Bone marrow (tissue), 2 donors: ENCODE results near the gene SLC9A8.
A peak's percentile ranks its signal among the peaks of the same experiment; 100 is the strongest.
"Not testable (repeated sequence)": the region's sequence is repeated elsewhere in the genome, so short reads cannot be mapped to it uniquely, and the experiment has no call there.

ENCODE experiments used
- DNase-seq, 2 donors: peaks; one replicate each; lab custom pipeline; 2025; lab: John Stamatoyannopoulos, UW

The SLC9A8 gene, protein sequence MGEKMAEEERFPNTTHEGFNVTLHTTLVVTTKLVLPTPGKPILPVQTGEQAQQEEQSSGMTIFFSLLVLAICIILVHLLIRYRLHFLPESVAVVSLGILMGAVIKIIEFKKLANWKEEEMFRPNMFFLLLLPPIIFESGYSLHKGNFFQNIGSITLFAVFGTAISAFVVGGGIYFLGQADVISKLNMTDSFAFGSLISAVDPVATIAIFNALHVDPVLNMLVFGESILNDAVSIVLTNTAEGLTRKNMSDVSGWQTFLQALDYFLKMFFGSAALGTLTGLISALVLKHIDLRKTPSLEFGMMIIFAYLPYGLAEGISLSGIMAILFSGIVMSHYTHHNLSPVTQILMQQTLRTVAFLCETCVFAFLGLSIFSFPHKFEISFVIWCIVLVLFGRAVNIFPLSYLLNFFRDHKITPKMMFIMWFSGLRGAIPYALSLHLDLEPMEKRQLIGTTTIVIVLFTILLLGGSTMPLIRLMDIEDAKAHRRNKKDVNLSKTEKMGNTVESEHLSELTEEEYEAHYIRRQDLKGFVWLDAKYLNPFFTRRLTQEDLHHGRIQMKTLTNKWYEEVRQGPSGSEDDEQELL

DNA sequence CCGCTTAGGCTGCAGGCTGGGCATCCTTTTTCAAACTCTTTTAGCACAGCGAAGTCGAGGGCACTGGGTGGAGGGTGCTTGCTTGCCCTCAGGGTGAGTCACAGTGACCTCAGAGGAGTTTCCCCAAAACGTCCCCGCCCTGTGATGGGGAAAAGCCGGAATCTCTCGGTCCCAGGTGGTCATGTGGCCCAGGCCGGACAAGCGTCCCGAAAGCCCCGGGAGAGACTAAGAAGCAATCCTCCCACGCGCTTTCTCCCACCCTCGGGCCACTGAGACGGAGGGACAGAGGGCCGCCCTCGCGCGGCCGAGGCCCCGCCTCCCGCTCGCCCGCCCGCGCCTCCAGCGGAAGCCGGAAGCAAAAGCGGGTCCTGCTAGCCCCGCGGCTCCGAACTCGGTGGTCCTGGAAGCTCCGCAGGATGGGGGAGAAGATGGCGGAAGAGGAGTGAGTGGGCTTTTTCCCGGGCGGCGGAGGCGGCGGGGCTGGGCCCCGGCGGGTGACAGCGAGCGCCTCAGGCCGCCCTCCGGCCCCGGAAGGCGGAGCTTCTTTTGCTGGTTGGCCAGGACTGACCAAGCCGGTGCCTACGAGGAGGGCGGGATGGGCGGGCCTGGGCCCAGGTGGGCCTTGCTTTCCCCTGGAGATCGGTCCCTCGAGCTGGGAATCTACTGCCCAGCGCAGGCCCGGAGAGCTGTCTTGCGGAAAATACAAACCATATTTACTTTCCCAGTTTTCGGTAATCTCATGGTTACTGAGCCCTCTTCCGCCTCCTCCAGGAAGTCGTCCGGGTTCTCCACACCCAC lies at the start of gene SLC9A8:
Gene SLC9A8 (plus strand): TSS at position 322 of the 798 bp plus-strand sequence. CDS start 95 bp downstream, at position 417.
- DNase-seq: peak; percentile 86 to 98

DNA sequence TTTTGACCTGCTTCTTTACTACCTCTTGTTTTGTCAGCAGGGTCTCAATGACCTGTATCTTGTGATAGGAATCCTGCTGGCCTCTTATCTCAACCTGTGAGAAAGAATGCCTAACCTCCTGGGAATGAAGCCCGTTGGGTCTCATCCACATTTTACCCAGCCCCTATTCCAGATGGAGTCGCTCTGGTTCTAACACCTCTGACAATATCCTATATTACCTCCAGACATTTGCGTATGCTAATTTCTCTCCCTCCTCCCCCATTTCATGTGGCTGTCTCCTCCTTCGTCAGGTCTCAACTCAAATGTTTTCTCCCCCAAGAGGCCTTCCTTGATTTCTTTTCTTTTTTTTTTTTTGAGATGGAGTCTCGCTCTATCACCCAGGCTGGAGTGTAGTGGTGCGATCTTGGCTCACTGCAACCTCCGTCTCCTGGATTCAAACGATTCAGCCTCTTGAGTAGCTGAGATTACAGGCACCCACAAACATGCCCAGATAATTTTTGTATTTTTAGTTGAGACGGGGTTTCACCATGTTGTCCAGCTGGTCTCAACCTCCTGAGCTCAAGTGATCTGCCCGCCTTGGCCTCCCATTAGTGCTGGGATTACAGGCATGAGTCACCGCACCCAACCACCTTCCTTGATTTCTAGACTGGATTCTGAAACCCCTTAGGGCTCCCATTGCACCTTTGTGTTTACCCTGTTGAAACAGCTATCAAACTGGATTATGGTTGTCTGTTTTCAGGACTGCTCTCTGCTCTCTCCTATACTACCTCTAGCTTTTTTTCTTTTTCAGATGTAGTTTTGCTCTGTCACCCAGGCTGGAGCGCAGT lies 49.5 kb upstream of the SLC9A8 start:
- DNase-seq: no peak

DNA sequence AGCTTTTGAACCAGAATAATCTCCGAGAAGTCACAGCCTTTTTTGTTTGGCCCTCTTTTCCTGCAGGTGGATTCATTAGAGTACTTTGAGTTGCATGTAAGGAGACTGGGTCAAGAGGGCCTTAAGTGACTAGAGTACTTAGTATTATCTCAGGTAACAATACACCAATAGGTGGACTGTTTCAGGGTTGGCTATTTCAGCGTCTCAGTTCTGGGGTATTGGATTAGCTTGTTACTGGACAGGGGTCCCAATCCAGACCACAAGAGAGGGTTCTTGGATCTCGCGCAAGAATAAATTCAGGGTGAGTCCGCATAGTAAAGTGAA lies 47.3 kb upstream of the SLC9A8 start:
- no peak for DNase-seq

DNA sequence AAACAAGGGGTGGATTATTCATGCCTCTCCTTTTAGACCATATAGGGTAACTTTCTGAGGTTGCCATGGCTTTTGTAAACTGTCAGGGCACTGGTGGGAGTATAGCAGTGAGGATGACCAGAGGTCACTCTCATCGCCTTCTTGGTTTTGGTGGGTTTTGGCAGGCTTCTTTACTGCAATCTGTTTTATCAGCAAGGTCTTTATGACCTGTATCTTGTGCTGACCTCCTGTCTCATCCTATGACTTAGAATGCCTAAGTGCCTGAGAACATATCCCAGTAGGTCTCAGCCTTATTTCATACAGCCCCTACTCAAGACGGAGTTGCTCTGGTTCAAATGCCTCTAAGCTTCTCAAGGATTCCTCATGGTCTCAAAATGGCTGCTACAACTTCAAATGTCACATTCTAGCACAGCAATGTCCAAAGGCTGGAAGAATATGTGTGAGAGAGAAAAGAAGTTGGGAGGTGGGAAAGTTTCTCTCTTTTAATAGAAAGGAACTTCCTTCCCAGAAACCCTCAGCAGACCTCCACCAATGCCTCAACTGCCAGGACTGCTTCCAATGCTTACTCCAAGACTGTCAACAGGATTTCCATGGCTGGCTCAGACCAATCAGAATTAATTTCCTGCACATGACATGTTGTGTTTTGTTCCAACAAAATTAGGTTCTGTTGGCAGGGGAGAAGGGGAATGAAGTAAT lies 46.6 kb upstream of the SLC9A8 start:
- DNase-seq: no peak

DNA sequence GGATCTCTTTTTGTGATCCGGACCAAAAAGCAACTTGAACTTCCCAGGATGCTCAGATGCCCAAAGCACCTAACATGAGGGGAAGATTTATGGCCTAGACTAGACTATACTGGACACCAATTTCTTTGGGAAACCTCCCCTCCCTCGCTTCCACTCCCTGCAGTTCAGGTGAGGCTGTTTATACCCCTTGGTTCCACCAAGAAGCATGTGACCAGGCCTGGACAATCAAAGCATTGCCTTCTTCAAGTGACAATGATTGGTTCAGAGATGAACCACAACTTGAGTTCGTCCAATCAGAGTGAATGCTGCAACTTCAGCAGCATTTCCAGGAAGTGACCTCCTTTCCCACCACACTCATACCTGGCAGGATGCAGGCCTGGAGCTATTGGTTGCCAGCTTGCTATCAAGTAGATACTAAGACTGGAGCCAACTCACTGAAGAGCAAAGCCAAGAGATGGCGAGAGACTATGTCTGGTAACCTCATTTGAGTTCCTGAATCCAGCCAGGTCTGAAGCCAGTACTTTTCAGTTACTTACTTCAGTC lies 45.6 kb upstream of the SLC9A8 start:
- DNase-seq: no peak

DNA sequence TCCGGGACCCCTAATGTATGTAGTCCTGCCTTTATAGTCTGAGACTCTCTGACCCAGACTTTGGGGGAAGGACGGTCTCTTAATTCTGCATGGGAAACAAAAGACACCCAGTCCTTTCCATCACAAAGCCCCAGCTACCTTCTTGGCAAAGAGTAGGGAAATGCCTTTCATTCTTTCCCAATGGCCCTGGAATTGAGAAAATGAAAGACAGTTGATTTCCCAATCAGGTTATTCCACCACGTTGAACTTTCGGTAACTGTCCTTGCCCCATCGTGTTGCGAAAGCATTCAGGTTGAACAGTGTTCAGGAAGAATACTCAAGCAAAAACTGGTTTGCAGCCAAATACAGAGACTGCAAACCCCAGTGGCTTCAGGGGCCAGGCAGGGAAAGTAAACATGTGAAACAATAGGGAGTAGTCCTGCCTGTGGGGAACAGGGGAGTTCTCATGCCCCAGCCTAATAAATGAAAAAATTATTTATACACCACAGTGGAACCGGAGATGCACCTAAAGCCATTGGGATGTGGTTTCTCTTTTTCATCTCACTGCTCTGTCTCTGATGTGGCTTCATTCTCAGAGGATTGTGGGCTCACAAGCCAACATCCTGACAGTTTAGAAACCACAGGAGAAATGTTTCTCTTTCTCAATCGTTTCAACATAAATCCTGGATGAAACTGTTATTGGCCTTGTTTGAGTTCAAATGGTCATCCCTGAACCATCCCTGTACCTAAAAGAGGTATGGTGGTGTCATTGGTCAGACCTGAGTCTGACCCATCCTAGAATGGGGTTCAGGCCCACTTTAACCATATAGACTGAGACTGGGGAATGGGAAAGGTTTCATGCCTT lies 44.2 kb upstream of the SLC9A8 start:
- peak in 1 of 2 donors; percentile 11 for DNase-seq

DNA sequence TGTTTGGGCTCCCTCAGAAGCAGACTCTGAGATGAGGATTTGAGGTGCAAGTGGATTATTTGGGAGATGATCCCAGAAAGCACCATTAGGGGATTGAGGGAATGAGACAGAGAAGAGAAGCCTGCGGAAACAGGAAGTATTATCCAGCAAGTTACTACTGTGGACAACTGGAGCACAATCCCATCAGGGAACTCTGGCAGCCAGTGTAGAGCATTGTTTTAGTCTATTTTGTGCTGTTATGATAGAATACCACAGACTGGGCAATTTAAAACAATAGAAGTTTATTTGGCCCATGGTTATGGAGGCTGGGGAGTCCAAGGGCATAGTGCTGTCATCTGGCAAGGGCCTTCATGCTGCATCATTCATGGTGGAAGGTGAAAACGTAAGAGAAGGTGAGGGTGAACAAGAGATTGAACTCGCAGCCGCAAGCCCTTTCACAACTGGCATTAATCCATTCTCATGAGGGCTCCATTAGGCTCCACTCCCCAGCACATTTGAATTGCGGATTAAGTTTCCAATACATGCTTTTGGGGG lies 43.5 kb upstream of the SLC9A8 start:
- DNase-seq: no peak

DNA sequence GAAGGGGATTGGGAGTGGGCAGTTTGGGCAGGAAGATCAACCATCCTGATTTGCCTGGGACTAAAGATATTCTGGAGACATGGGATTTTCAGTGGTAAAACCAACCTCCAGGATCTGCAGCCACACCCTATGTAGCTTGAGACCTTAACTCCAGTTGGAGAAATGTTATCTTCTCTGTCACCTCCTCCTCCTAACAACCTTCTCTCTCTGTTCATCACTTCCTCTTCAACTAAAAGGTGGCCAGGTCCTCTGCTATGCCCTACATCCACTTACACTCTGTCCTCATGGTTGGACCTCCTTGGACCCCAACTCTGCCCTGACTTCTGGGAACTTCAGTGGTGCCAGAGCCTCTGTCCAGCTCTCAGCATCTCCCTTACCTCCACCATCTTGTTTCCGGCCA lies 42.0 kb upstream of the SLC9A8 start:
- DNase-seq: no peak

DNA sequence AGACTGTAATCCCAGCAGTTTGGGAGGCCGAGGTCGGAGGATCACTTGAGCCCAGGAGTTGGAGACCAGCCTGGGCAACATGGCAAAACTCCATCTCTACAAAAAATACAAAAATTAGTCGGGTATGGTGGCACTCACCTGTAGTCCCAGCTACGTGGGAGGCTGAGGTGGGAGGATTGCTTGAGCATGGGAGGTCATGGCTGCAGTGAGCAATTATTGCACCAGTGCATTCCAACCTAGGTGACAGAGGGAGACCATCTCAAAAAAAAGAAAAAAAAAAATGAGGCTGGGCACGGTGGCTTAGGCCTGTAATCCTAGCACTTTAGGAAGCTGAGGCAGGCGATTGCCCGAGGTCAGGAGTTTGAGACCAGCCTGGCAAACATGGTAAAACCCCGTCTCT lies 38.4 kb upstream of the SLC9A8 start:
- not testable (repeated sequence) for DNase-seq

DNA sequence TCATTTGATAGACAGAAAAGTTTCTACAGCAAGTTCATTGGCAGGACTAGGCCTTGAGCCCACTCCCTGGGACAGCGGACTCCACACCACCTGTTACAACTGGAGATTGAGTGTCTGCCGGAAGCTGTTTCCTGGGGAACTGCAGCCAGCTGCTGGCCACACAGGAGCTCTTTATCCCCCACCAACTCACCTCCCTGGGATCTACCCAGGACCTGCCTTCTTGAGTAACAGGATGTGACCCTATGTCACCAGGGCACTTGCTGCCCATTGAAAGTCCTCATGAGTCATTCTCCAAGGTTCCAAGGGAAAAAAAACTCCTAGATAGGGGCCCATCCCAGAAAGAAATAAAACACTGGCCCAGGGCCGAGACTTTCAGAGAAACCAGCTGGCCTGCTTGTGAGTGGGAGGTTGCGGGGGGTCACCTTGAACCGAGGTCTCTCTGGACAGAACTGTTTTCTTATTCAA lies 37.4 kb upstream of the SLC9A8 start:
- DNase-seq: peak in 1 of 2 donors; percentile 9

DNA sequence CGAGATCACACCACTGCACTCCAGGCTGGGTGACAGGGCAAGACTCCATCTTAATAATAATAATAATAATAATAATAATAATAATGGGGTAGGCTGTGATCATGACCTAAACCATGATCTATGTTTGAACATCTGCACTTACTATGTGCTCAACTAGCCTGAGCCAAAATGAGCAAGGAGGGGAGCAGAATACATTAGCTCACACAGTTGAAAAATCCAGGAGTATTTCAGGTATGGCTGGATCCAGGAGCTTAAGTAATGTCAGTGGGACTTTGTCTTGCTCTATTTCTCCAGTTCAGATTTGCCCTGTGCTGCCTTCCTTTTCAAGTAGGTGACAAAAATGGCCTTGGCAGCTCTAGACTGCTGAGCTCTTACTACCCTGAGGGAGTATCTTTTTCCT lies 32.7 kb upstream of the SLC9A8 start:
- DNase-seq: no peak

DNA sequence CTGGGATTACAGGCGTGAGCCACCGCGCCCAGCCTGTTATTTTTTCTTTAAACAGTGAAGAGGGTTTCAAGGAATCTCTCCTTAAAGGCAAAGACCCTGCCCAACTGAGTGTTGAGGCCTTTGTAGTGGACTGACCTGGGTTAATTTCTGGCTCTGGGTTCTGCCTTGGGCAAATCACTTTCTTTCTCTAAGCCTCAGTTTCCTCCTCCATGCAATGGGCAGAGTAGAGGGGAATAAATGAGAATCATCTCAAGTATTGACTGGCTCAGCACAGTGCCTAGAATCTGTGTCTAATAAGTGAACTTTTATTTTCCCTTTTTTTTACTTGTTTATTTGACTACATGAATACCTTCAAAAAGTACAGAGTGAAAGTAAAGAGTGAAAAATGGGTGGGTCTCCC lies 31.0 kb upstream of the SLC9A8 start:
- no peak for DNase-seq

DNA sequence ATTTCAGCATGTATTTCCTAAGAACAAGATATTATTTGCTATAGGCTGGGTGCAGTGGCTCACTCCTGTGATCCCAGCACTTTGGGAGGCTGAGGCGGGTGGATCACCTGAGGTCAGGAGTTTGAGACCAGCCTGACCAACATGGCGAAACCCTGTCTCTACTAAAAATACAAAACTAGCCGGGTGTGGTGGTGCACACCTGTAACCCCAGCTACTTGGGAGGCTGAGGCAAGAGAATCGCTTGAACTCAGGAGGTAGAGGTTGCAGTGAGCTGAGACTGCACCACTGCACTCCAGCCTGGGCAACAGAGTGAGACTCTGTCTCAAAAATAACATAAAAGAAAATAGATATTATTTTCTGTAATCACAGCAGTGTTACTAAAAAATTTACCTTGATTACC lies 30.2 kb upstream of the SLC9A8 start:
- DNase-seq: not testable (repeated sequence)

DNA sequence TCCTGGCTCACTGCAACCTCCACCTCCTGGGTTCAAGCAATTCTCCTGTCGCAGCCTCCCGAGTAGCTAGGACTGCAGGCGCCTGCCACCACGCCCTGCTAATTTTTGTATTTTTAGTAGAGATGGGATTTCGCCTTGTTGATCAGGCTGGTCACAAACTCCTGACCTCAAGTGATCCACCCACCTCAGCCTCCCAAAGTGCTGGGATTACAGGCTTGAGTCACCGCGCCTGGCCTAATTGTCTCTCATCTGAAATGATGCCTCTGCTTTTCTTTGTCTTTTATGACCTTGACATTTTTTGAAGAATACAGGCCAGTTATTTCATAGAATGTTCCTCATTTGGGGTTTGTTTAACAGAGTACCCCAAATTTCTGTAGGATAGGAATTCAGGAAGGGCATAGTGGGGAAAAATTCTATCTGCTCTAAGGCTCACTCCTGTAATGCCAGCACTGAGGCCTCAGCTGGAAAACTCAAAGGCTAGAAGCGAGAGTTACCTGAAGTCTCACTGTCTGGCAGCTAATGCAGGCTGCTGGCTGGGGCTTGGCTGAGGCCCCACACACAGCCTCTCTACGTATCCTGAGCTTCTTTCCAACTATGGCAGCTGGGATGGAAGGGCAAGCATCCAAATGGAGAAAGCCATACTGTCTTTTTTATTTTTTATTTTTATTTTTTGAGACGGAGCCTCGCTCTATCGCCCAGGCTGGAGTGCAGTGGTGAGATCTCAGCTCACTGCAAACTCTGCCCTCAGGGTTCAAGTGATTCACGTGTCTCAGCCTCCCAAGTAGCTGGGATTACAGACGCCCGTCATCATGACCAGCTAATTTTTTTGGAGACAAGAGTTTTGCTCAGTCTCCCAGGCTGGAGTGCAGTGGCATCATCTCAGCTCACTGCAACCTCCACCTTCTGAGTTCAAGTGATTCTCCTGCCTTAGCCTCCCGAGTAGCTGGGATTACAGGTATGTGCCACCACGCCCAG lies 29.3 kb upstream of the SLC9A8 start:
- DNase-seq: not testable (repeated sequence)

DNA sequence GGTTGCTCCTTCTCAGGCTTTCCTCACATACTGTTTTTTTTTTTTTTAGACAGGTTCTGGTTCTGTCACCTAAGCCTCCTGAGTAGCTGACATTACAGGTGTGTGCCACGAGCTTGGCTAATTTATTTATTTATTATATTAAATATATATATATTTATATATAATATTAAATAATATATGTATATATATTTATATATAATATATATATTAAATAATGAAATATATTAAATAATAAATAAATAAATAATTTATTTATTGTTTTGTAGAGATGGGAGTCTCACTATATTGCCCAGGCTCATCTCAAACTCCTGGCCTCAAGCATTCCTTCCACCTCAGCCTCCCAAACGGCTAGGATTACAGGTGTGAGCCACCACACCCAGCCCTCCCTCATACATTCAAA lies 28.3 kb upstream of the SLC9A8 start:
- DNase-seq: no peak

DNA sequence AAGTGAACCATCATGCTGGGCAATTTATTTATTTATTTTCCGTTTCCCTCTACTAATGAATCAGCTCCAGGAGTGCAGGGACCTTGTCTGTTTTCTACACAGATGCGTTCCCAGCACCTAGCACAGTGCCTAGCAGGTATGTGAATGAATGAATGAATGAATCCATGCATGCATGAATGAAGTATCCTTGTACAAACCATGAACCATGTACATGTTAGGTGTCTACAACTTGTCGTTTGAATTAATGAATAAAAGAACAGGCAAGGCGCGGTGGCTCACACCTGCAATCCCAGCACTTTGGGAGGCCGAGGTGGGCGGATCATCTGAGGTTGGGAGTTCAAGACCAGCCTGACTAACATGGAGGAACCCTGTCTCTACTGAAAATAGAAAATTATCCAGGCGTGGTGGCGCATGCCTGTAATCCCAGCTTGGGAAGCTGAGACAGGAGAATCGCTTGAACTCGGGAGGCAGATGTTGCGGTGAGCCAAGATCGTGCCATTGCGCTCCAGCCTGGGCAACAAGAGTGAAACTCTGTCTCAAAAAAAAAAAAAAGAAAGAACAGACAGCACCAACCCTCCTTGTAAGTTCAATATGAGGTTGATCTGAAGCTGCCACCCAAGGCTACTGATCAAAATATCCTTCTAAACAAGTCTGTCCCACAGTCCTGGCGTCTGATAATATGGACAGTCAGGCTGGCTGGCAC lies 27.3 kb upstream of the SLC9A8 start:
- DNase-seq: no peak

DNA sequence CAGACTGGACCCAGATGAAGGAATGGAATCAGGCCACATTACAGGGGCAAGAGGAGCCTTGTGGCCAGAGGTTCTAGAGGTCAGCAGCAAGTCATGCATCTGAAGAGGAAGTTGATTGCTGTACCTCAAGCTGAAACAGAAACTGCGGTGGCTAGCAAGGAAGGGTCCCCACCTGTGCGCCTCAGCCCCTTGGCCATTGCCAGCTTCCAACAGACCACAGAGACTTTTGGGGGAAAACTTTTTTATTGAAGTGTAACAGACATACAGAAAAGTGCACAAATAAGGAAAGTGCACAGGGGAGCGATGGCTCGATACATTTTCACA lies 26.8 kb upstream of the SLC9A8 start:
- DNase-seq: peak in 1 of 2 donors; percentile 12

DNA sequence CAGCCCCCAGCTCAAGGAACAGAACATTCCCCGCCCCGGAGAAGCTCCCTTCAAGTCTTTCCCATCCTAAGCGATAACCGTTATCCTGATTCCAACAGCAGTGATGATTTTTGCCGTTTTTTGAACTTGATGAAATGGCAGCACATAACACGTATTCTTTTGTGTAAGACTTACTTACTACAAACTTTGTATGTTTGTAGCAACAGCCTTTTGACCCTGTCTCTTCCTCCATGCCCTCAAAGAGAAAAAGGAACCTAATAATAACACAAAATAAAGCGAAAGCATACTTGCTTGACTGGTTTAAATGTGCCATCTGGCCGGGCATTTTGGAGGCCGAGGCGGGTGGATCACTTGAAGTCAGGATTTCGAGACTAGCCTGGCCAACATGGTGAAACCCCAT lies 26.4 kb upstream of the SLC9A8 start:
- no peak for DNase-seq
